Measurements from ENCODE around the gene MTNR1B. TPM values are rescaled to one million over a fixed set of nuclear protein-coding genes. Genes with fewer than 3 reads are reported as not detected.

The MTNR1B gene
- total RNA-seq, 1 donor from 2014 or later, result not detected

GRCh38 chr11:93025558-93026255 is 56.3 kb downstream of the MTNR1B start:
- Mint-ChIP-seq H3K9me3 (ENCODE audit: unreplicated experiment) (no peaks in the 10 kb centered on the region), H3K27ac (ENCODE audit: unreplicated experiment) (no peak overlapping the region), H3K4me3 (ENCODE audit: unreplicated experiment) (no peak overlapping the region), H3K4me1 (ENCODE audit: unreplicated experiment) (no peaks in the 10 kb centered on the region), H3K27me3 (ENCODE audit: unreplicated experiment) (no peaks in the 10 kb centered on the region), H3K36me3 (ENCODE audit: low read depth, unreplicated experiment) (no peaks in the 10 kb centered on the region)
- TF ChIP-seq CTCF (IDR thresholded peaks at IDR 0.05; ENCODE audit: unreplicated experiment), result no peak
- DNase-seq (ENCODE audit: low spot score), result no peak

DNA sequence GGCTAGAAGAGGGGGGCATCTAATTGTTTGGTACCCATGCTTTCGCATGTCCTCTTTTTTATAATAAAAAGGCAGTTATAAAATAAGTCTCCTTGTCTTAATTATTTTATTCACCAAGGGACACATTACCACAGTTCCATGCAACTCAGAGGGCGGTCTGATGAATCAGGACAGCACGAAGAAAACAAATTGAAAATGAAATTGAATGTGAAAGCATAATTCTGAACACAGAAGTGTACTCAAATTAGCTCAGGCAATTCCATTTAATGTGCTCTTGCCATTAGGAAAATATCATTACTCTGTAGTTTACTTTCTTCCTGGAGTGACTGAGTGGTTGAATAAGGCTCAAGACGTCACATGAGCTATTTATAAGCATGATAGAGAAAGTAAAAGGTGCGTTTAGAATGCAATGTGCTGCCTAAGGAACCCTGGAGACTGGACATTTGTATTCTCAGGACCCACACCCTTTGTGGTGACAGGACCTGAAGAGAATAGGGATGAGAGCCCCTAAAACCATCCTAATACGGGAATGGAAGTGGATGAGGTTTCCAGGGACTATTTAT is 59.6 kb downstream of the MTNR1B start:
- H3K27me3 Mint-ChIP-seq (ENCODE audit: unreplicated experiment), result no peaks in the 10 kb centered on the region
- H3K36me3 Mint-ChIP-seq (ENCODE audit: low read depth, unreplicated experiment), result no peaks in the 10 kb centered on the region
- no peak for TF ChIP-seq CTCF (IDR thresholded peaks at IDR 0.05; ENCODE audit: unreplicated experiment)

DNA sequence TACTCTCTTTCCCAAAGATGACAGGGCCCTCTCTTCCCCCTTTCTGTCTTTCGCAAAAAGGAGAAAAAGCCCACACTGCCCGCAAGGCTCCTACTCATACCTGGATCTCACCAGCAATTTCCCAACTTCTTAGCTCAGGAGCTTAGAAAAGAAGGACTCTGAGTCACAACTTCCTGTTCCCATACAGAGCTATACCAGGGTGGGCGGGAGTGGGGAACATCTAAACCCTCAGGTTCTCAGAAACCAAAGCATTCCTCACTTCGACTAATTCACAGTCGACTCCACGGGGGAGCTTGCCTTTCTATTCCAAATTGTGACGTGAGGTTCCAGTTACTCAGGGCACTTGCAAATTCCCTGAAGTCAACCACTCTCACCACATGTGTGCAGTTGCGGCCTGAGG is 61.9 kb downstream of the MTNR1B start:
- no peaks in the 10 kb centered on the region for H3K36me3 Mint-ChIP-seq (ENCODE audit: low read depth, unreplicated experiment)
- TF ChIP-seq CTCF (IDR thresholded peaks at IDR 0.05; ENCODE audit: unreplicated experiment), result no peak
- no peak overlapping the region for H3K4me3 Mint-ChIP-seq (ENCODE audit: unreplicated experiment)
- H3K4me1 Mint-ChIP-seq (ENCODE audit: unreplicated experiment), result no peaks in the 10 kb centered on the region
- no peak overlapping the region for H3K27ac Mint-ChIP-seq (ENCODE audit: unreplicated experiment)
- no peaks in the 10 kb centered on the region for H3K9me3 Mint-ChIP-seq (ENCODE audit: unreplicated experiment)
- DNase-seq (ENCODE audit: low spot score), result no peak
- H3K27me3 Mint-ChIP-seq (ENCODE audit: unreplicated experiment), result no peaks in the 10 kb centered on the region

More for the DNA sequence above, 59.6 kb downstream of the MTNR1B start:
- Mint-ChIP-seq H3K9me3 (ENCODE audit: unreplicated experiment) (no peaks in the 10 kb centered on the region), H3K4me3 (ENCODE audit: unreplicated experiment) (no peak overlapping the region), H3K27ac (ENCODE audit: unreplicated experiment) (no peak overlapping the region), H3K4me1 (ENCODE audit: unreplicated experiment) (no peaks in the 10 kb centered on the region)
- no peak for DNase-seq (ENCODE audit: low spot score)

Other genes starting within 250 kb of the MTNR1B start
- 40.4 TPM for gene SLC36A4, start 228.3 kb downstream of the MTNR1B start, total RNA-seq (ENCODE audit: unreplicated experiment)

Measured in endothelial cell (in vitro differentiated cells).